NCI-H524 treated with DMSO at 0.1 percent for 48 hours (cell line): Measurements from ENCODE around the gene NBEAL1.
"Not testable (repeated sequence)": the region's sequence is repeated elsewhere in the genome, so short reads cannot be mapped to it uniquely, and the experiment has no call there.

ENCODE experiments used
- DNase-seq: peaks from one replicate; lab custom pipeline; 2025; lab: John Stamatoyannopoulos, UW

Gene NBEAL1

DNA sequence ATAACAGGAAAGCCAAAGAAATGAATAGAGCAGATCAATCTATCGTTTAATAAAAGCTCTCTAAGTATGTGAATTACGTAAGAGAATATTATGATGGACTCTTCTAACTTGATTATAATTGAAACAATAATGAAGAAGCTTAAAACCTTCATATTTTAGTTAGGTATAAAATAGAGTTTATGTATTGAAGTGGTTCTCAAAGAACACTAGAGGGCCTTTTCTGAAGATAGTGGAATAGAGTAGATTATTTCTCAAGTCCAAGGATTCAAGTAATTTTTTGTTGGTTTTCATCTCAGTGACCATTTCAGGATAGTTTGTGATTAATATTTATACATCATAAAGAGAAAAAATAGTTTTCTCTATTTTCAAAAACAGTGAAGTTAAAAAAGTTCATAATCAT lies 97.7 kb downstream of the NBEAL1 start:
- DNase-seq = no peak

DNA sequence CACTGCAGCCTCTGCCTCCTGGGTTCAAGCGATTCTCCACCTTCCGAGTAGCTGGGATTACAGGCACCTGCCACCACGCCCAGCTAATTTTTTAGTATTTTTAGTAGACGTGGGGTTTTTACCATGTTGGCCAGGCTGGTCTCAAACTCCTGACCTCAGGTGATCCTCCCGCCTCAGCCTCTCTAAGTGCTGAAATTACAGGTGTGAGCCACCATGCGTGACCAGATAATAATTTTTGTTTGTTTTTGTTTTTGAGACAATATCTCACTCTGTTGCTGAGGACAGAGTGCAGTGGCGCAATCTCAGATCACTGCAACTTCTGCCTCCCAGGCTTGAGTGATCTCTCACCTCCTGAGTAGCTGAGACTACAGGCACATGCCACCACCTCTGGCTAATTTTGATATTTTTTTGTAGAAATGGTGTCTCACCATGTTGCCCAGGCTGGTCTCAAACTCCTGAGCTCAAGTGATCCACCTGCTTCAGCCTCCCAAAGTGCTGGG lies 100.6 kb downstream of the NBEAL1 start:
- DNase-seq = not testable (repeated sequence)

DNA sequence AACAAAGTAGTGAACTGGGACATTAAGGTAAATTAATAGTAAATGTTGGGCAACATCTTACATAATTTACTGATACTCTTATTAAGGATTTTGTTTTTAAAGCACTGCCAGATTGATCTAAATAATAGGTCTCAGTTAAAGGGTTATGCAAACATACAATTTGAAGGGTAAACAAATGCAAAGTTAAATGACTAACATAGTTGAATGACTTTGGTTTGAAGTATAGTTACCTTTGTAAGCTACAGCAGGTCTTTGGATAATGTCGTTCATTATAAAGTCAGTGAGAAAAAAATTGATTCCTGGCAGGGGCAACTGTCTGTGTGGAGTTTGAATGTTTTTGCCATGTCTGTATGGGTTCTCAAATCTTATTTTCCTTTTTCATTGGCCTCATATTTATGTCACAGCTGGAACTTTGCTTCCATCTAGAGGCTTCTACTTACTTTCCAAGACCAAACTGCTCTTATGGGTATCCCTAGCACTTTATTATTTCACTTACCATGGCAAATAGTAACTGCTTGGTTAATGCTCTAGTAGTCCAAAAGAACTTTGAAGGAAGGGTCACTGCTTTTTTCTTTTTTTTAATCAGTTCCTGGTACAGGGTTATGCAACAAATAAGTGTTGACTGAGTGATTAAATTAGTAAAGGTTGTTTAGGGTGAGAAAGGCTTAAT lies 107.8 kb downstream of the NBEAL1 start:
- no peak for DNase-seq

DNA sequence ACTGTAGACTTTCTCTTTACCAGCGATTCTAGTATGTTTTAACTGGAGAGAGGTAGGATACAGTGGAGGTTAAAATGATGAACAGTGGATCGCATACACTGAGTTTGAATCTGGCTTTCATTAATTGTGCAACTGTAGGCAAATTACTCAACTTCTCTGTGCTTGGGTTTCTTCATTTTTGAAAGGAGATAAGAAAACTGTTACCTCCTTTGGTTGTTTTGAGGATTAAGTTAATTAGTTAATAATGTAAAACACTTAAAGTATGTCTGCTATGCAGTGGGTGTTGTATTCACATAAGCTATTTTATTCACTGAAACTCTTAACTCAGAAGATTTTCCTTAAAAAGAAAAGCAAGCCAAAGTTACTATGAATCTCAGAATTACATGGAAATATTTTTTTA lies 112.3 kb downstream of the NBEAL1 start:
- DNase-seq = no peak

DNA sequence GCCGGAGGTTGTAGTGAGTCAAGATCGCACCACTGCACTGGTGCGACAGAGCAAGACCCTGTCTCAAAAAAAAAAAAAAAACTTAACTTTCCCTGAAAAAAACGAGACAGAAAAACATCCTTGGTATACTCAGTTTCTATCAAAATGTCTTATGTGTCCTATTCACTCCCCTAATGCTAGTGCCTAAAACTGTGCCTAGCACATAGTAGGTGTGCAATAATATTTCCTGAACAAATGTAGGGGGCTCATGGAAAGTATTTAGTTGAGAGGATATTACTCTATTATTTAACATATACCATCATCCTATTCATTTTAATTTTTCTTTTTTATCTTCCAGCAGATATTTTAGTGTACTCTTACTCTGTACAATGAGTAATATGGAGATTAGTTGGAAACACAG lies 120.4 kb downstream of the NBEAL1 start:
- no peak for DNase-seq

DNA sequence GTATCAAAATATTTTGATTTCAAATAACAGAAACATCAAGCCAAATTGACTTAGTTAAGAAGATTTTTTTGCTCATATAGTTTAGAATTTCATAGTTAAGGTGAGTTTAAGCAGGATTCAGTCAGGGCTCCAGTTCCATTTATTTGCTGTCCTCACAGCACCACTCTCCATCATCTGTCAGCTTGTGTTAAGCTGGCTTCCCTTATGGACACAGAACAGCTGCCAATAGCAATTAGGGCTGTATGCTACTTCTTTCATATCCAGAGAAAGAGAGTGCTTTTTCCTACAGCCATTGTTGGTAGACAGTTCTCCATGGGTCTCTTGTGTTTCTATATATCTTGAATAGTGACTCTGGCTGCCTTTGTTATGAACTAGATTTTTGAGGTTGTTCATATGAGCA lies 128.7 kb downstream of the NBEAL1 start:
- DNase-seq = peak; percentile 62

DNA sequence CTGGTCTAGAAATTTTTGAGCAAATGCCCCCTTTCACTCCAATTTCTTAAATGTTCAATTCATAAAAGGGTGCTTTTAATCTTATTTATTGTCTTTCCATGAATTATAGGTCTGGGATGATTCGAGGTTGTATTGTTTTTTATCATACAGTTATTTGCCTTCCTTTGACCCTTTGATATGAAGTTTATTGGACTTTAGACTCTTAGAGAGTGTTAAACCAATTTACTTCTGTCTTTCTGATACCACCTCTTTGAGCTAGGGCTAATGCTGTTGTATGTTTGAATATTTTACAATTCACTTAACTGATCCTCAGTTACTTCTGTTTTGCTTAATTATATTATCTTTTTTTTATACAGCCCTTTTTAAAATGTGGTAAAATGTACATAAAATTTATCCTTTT lies 134.5 kb downstream of the NBEAL1 start:
- DNase-seq = no peak

DNA sequence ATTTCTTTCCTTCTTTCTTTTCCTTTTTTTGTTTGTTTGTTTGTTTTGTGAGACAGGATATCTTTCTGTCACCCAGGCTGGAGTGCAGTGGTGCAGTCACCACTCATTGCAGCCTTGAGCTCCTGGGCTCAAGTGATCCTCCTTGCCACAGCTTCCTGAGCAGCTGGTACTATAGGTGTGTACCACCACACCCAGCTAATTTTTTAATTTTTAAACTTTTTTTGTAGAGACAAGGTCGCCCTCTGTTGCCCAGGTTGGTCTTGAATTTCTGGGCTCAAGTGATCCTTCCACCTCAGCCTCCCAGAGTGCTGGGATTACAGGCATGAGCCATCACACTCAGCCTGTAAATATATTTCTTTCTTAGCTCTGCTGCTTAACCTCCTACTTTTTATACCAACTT lies 140.7 kb downstream of the NBEAL1 start:
- DNase-seq = no peak

DNA sequence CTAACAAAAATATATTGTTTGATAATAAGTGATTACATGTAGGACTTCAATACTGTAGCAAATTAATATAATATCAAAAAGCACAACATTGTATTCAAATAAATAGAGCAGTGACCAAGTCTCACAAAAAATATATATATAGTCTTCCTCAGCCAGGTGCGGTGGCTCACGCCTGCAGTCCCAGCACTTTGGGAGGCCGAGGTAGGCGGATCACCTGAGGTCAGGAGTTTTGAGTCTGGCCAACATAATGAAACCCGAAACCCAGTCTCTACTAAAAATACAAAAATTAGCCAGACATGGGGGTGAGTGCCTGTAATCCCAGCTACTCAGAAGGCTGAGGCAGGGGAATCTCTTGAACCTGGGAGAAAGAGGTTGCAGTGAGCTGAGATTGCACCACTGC lies 148.0 kb downstream of the NBEAL1 start:
- not testable (repeated sequence) for DNase-seq

DNA sequence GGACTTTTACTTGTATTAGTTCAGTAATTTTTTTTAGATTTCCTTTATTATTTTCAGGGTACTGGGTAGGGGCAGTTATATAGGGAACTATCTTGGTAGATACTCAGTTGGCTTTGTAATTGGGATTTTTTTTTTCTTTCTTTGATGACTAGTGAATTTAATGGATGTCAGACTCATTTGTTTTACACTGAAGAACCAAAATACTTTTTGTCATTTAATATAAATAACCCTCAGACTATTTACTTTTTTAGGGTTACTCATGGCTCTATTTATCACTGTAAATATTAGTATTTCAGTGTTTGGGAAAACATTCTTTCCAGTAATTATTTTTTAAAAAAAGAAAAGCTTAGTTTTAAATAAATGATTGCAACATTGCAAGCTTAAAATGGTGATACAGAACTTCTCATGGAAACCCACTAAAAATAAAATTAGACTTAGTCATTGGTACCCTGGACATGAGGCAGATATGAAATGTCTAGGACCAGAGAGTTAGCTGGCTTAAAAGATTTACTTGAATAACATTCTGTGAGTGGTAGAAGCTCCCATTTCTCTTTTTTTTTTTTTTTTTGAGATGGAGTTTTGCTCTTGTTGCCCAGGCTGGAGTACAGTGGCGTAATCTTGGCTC lies 149.7 kb downstream of the NBEAL1 start:
- no peak for DNase-seq

DNA sequence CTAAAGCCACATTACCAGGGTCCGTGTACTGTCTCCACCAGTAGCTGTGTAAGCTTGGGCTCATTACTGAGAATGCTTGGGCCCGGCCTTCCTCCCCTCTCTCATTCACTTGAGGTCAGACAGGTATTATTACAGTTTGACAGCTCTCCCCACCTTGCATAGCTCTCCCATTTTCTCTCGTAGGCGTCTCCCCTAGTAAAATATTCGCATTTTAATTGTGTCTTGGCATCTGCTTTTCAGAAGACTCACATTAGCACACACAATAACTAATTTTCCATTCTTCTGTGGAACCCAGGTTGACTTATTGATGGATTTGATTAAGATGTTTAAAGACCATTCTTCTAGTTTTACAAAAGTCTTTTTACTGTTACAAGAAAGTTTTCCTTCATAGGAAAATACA lies 153.1 kb downstream of the NBEAL1 start:
- no peak for DNase-seq

DNA sequence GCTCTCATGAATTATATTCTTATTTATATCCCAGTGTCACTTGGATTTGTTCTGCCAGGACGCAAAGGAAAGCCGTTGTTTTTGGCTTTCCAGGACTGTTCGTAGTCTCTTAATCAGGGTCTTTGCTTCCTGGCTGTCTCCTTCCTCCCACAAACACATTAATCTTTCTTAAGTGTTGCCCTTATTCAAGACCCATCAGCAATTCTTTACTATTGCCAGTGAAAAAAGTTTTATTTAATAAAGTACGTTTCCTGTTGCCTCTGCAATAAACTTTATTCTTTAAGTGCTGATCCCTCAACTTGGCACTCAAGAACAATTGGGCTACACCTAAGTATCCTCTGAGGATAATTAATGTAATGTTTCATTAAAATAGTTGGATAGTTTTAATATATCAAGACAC lies 155.8 kb downstream of the NBEAL1 start:
- no peak for DNase-seq

DNA sequence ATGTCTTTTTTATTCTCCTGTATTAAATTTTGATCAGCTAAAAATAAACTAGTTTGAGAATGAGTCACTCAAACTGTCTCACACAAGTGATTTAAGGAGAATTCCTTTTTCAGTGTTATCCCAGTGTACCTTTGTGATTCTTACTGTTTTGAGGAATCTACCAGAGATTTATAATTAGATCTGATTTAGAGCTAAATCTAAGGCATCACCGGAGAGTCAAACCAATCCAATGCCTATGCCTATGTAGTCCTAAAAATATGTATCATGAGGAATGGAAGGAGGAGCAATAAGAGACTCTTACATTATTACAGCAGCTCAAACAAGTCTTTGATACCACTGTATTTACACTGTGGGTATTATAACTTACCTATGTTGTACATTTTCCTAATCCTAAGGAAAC lies 160.7 kb downstream of the NBEAL1 start:
- DNase-seq = no peak

DNA sequence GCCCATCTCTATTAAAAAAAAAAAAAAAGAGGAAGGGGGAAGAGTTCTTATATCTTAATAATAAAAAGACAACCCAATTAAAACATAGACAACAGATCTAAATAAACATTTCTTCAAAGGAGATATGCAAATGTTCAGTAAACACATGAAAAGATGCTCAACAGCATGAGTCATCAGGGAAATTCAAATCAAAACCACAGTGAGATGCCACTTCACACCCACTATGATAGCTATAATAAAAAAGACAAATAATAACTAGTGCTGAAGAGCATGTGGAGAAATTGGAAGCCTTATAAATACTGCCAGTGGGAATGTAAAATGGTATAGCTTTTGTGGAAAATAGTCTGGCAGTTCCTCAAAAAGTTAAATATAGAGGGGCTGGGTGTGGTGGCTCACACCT lies 162.7 kb downstream of the NBEAL1 start:
- DNase-seq = no peak

DNA sequence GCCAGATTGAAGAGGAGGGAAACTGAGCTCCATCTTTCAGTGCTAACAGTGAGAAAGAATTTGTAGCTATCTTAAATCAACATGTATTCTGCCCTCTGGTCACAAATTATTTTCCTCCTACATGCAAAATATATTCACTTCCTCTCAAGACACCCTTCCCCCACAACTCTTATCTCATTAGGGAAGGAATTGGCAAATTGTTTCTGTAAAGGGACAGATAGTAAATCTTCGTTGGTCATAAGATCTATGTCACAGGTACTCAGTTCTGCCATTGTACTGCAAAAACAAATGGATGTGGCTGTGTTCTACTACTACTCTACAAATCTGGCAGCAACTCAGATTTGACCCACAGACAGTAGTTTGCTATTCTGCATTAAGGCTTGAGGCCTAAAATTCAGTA lies 171.2 kb downstream of the NBEAL1 start:
- no peak for DNase-seq

DNA sequence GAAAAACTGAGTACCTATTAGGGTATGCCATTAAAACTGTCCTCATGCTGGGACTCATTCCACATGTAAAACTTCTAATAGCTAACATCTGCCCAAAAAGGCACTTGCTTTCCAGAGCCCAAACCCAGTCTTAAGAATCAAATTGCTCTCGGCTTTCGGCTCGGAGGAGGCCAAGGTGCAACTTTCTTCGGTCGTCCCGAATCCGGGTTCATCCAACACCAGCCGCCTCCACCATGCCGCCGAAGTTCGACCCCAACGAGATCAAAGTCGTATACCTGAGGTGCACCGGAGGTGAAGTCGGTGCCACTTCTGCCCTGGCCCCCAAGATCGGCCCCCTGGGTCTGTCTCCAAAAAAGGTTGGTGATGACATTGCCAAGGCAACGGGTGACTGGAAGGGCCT lies 175.9 kb downstream of the NBEAL1 start:
- DNase-seq = not testable (repeated sequence)

DNA sequence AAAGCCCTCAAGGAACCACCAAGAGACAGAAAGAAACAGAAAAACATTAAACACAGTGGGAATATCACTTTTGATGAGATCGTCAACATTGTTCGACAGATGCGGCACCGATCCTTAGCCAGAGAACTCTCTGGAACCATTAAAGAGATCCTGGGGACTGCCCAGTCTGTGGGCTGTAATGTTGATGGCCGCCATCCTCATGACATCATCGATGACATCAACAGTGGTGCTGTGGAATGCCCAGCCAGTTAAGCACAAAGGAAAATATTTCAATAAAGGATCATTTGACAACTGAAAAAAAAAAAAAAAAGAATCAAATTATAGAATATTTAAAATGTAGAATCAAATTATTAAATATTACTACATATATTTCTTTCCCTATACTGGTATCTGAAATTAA lies 176.4 kb downstream of the NBEAL1 start:
- DNase-seq = not testable (repeated sequence)

DNA sequence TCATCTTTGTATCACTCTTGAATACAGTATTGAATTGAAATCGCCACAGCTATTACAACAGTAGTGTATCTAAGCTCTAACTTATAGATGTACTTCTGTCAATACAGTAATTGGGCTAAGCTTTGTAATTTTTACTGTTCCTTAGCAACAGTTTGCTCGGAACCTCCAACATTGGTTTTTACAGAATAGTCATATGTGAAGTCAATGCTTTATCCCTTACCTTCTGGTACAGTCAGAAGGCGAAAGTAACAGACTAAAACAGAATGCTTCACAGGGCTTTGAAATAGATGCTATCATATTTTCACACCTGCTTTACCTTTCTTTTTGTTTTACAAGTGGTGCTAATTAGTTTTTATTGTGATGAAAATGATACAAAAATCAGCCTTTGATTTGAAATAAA lies 177.3 kb downstream of the NBEAL1 start:
- no peak for DNase-seq

DNA sequence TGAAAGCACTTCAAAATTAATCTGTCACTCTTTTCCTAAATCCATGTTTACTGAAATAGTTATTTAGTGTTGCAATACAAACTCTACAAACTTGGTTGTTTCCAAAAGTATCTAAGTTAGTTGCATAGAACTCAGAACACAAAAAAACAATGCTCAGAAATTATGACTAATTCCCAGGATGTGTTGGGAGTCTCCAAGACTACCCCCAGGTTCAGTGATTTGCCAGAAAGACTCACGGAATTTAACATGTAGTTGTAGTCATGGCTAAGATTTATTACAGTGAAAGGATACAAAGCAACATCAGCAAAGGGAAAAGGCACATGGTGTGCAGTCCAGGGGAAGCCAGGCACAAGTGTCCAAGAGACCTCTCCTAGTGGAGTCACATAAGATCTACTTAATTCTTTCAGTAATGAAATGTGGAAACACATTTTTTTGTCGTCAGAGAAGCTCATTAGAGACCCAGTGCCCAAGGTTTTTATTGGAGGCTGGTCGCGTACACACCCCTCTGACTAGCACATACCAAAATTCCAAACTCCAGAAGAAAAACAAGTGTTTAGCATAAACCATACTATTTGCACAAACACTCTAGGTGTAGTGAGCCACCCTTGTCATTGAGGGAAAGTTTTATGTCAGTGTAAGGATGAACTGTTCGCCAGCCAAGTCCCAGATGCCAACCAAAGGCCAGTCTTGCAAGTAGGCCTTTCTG lies 180.8 kb downstream of the NBEAL1 start:
- no peak for DNase-seq

DNA sequence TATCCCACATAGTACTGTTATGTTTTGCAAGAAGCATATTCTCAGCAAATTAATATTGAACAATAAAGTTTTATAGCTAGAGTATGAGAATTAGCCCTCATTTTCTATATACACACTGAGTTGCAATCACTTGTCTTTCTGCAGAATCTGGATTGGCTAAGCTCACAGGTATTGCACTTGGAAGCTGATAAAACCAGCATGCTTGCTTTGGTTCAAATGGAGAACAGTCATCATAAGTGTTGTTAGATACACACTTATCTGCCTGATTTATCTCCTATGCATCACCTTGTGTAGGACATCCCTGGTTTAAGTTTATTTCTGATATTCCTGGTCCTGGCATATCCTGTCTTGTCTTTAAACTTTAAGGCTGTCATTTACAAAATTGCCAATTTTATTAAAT lies 186.2 kb downstream of the NBEAL1 start:
- no peak for DNase-seq

DNA sequence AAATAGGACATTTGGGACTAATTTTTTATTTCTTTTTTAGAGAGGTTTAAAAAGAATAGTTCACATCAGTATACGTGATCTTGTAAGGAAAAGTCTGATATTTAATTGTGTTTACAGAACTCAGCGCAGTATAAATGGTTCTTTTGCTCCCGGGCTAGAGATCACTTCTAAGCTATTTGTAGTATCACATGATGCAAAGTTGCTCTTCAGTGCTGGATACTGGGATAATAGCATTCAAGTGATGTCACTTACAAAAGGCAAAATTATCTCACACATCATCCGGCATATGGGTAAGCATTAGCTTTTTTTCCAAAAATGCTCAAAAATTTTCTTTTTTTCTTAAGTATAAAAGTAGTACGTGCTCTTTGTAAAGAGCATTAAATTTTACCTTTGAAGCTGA lies 186.8 kb downstream of the NBEAL1 start:
- DNase-seq = no peak

DNA sequence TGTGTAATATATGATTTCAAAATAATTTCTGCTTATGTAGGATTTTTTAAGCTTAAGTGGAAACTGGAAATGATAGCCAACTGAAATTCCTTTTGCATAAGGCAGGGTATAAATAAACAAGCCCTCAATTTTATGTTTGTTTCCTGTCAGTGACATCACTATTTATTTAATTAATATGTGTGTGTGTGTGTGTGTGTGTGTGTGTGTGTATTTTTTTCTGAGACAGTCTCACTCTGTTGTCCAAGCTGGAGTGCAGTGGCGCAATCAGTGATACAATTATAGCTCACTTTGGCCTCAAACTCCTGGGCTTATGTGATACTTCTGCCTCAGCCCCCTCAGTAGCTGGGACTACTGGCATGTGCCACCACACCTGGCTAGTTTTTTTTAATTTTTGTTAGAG lies 194.9 kb downstream of the NBEAL1 start:
- no peak for DNase-seq

DNA sequence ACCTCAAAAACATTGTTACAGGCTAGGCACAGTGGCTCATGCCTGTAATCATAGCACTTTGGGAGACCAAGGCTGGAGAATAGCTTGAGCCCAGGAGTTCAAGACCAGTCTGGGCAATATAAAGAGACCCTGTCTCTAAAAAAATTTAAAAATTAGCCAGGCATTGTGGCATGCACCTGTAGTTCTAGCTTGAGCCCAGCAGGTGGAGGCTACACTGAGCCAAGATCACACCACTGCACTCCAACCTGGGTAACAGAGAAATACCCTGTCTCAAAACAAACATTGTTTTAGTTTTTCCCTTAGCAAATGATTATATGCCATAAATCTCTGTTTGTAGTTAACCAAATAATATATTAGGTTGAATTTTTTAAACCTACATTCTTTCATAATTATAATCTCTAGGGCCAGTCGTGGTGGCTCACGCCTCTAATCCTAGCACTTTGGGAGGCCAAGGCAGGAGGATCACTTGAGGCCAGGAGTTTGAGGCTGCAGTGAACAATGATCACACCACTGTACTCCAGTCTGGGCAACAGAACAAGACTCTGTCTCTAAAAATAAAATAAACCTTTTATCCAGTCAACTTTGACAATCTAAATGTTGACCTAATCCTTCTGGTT lies 210.9 kb downstream of the NBEAL1 start:
- no peak for DNase-seq
